HepG2 (cell line): ENCODE results near the gene BACH2. TPM values are rescaled to one million over a fixed set of nuclear protein-coding genes. Genes with fewer than 3 reads are reported as not detected.

Source experiments
- ATAC-seq: fragments of 200-7000 bp; cut with Tn5 transposase; 3 replicates; pipeline ENCODE4 v1.9.1; 2020; ENCODE audit warnings: mild to moderate bottlenecking, moderate library complexity
- BruUV-seq: library from RNA; stranded (reverse); fragments of 400-500 nt; replicated peaks from 2 replicates; lab custom pipeline; 2021; lab: Mats Ljungman, UMichigan
- CTCF ChIA-PET: fragments of 300-600 bp; formaldehyde crosslinking; extraction: SDS; loops from one replicate; lab custom pipeline; 2021; ENCODE audit warnings: low total read pairs, inconsistent platforms, low intra/inter-chr PET ratio; lab: Yijun Ruan, JAX
- POLR2A ChIA-PET: fragments of 350-600 bp; sonication (Branson Sonifier 250); formaldehyde crosslinking; loops from one replicate; lab custom pipeline; 2020; ENCODE audit warnings: antibody characterized with exemption, inconsistent platforms; lab: Yijun Ruan, JAX
- DNase-seq: peaks from one replicate; pipeline ENCODE4 v3.0.0-alpha.2; 2015; ENCODE audit warnings: low spot score
- FAIRE-seq: peaks from 3 replicates; lab custom pipeline; 2011; peaks lifted over from hg19 to GRCh38; lab: Jason Lieb, UNC
- H2AFZ ChIP-seq: one replicate; pipeline ENCODE4 v1.6.1; 2011; ENCODE audit warnings: low read length, inconsistent platforms
- H3K27ac ChIP-seq: fragments of 300-600 bp; 3 replicates; pipeline ENCODE4 v1.8.0; 2011; ENCODE audit warnings: mixed run types, mild to moderate bottlenecking, mixed read lengths, low read length, inconsistent platforms; ENCODE audit not compliant: insufficient read depth; ENCODE audit errors: extremely low read length
- H3K27me3 ChIP-seq, 2 experiments: fragments of 200-600 bp in 1 of 2; 2 replicates in 1 of 2; 3 replicates in 1 of 2; pipeline versions ENCODE4 v1.6.0 to v1.8.0; 2011; ENCODE audit warnings: low read length in 2 of 2, mild to moderate bottlenecking in 2 of 2, moderate library complexity in 2 of 2, inconsistent platforms in 1 of 2; ENCODE audit not compliant: insufficient read depth in 2 of 2, control insufficient read depth in 1 of 2
- H3K36me3 ChIP-seq, 2 experiments: fragments of 200-600 bp in 1 of 2; replicated peaks in 1 of 2; 2 replicates in 1 of 2; 3 replicates in 1 of 2; pipeline versions ENCODE4 v1.5.1 to v1.8.0; 2011; ENCODE audit warnings: low read length in 2 of 2, inconsistent platforms in 1 of 2; ENCODE audit not compliant: insufficient read depth in 2 of 2, control insufficient read depth in 1 of 2
- H3K4me1 ChIP-seq: 2 replicates; pipeline ENCODE4 v1.5.1; 2012; ENCODE audit warnings: low read length, inconsistent platforms; ENCODE audit not compliant: insufficient read depth
- H3K4me2 ChIP-seq: 2 replicates; pipeline ENCODE4 v1.6.0; 2011; ENCODE audit warnings: low read depth, low read length, inconsistent platforms
- H3K4me3 ChIP-seq, 3 experiments: fragments of 200-600 bp in 1 of 3; sonication (generic), shearing (Covaris generic) in 1 of 3; replicated peaks in 1 of 3; 2 replicates each; pipeline ENCODE4 v1.5.1; 2011 to 2016; ENCODE audit warnings: low read length in 3 of 3, inconsistent platforms in 2 of 3, low read depth in 2 of 3, mild to moderate bottlenecking in 2 of 3, control low read depth in 1 of 3, mixed read lengths in 1 of 3; ENCODE audit not compliant: insufficient read depth in 1 of 3
- H3K79me2 ChIP-seq: one replicate; pipeline ENCODE4 v1.6.1; 2011; ENCODE audit warnings: low read length, inconsistent platforms; ENCODE audit not compliant: insufficient read depth
- H3K9ac ChIP-seq: 2 replicates; pipeline ENCODE4 v1.6.0; 2011; ENCODE audit warnings: mild to moderate bottlenecking, low read depth, low read length, inconsistent platforms; ENCODE audit not compliant: insufficient read depth
- H3K9me3 ChIP-seq: 2 replicates; pipeline ENCODE4 v1.5.1; 2012; ENCODE audit warnings: mild to moderate bottlenecking, low read length
- H4K20me1 ChIP-seq: 2 replicates; pipeline ENCODE4 v1.6.0; 2011; ENCODE audit warnings: inconsistent platforms, mild to moderate bottlenecking, low read length, moderate library complexity; ENCODE audit not compliant: insufficient read depth
- AHDC1 ChIP-seq: sonication (generic); formaldehyde crosslinking; IDR thresholded peaks from 2 replicates; pipeline ENCODE4 v1.5.1; 2020; ENCODE audit warnings: mild to moderate bottlenecking, missing genetic modification reagents, borderline replicate concordance
- KAT2B ChIP-seq: fragments of 150-350 bp; IDR thresholded peaks from 2 replicates; pipeline ENCODE4 v1.6.1; 2014; ENCODE audit warnings: low read depth, low read length, borderline replicate concordance
- MBNL3 ChIP-seq: fragments of 250-450 bp; sonication (Bioruptor Pico); conservative IDR thresholded peaks from 2 replicates; pipeline ENCODE4 v1.8.0; 2022; ENCODE audit warnings: mild to moderate bottlenecking, inconsistent platforms
- NFYC ChIP-seq: IDR thresholded peaks from 2 replicates; pipeline ENCODE4 v1.6.1; 2016; ENCODE audit warnings: missing genetic modification reagents, missing compliant biosample characterization
- POGZ ChIP-seq: sonication (generic); formaldehyde crosslinking; IDR thresholded peaks from 2 replicates; pipeline ENCODE4 v1.4.0; 2020; ENCODE audit warnings: mild to moderate bottlenecking, missing genetic modification reagents
- RBAK ChIP-seq: sonication (generic); formaldehyde crosslinking; IDR thresholded peaks from 2 replicates; pipeline ENCODE4 v1.5.1; 2020; ENCODE audit warnings: mild to moderate bottlenecking, missing genetic modification reagents
- WGBS: methylation state at CpG from one replicate; pipeline ENCODE4 v1.1.6; 2017; ENCODE audit warnings: low lambda C conversion rate; 5-methylcytosine and 5-hydroxymethylcytosine counted together
- in situ Hi-C: cut with HindIII; loops from 2 replicates; pipeline ENCODE4 v1.10.0; 2017; ENCODE audit warnings: low pct_unique_long_range_greater_than_20kb; ENCODE audit not compliant: extremely low pct_ligation_motif_present
- intact Hi-C: fragments of 100-400 bp; cut with micrococcal nuclease; formaldehyde crosslinking; loops from one replicate; pipeline ENCODE4 v1.10.0; 2022; ENCODE audit not compliant: unreplicated experiment
- polyA plus RNA-seq, 8 experiments: library from polyadenylated mRNA; depleted of rRNA in 3 of 8; stranded (reverse) in 7 of 8; unstranded in 1 of 8; fragments of >200 nt; fragmentation: Illumina TruSeq in 4 of 8; extraction: Trizol in 4 of 8; gene quantifications; 2 replicates each; pipeline versions ENCODE4 v1.2.1 to v1.2.3, GENCODE V29; 2011 to 2016; ENCODE audit warnings: low read depth in 4 of 8, missing spikeins in 1 of 8, mixed read lengths in 1 of 8; ENCODE audit not compliant: insufficient read depth in 1 of 8
- total RNA-seq, 5 experiments: library from RNA; depleted of rRNA; stranded (reverse); fragments of >200 nt; fragmentation: Illumina TruSeq; extraction: Trizol; gene quantifications; 2 replicates each; pipeline ENCODE4 v1.2.3, GENCODE V29; 2016; ENCODE audit warnings: low read depth in 1 of 5

BACH2 gene
- total and polyA plus RNA-seq, 2 of the 13 experiments (the other 11 are each of a cell fraction or from before 2014, with no cell fraction given) = 0.01 TPM; not detected in 1

- TF ChIP-seq NFYC (CRISPR knock-in tag) = no peak
- TF ChIP-seq RBAK (CRISPR knock-in tag) = no peak
- no peak for TF ChIP-seq AHDC1
- no peak for TF ChIP-seq POGZ (CRISPR knock-in tag)
- TF ChIP-seq KAT2B = no peak
- TF ChIP-seq MBNL3 = no peak
- Histone ChIP-seq H3K27ac (no peak overlapping the region), H3K9ac (no peak overlapping the region), H3K4me3 (no peak overlapping the region), H3K4me2 (no peak overlapping the region), H4K20me1 (no peaks in the 10 kb centered on the region), H3K36me3 (no peaks in the 10 kb centered on the region), H3K27me3 (no peaks in the 10 kb centered on the region; a peak in 1 of 5 replicates), H3K79me2 (no peaks in the 10 kb centered on the region), H3K9me3 (no peaks in the 10 kb centered on the region), H3K4me1 (no peaks in the 10 kb centered on the region), H2AFZ (no peak overlapping the region)
- BruUV-seq = no TSS peak
- ChIA-PET CTCF (no interaction called here), POLR2A (no interaction called here)
- intact Hi-C loops = no loop called here
- 21% methylated on average over 5 of the region's 5 CpGs for WGBS
- no peak for ATAC-seq
- in situ Hi-C loops = no loop called here
- DNase-seq = no peak
- no peak for FAIRE-seq
These were observed 46.9 kb upstream of the BACH2 start for GRCh38 chr6:90343576-90343975.
